SKM-1 treated with dmso at 0.1 percent for 144 hours (cell line): ENCODE results near the gene ATRNL1.
"Not testable (repeated sequence)": the region's sequence is repeated elsewhere in the genome, so short reads cannot be mapped to it uniquely, and the experiment has no call there.

Source experiments
- DNase-seq: peaks from one replicate; lab custom pipeline; 2025; ENCODE audit not compliant: unreplicated experiment; lab: John Stamatoyannopoulos, UW

The ATRNL1 gene

GRCh38 chr10:115084277-115084850 lies 8.8 kb upstream of the ATRNL1 start:
- DNase-seq, result no peak

- DNase-seq, result no peak
Measured at GRCh38 chr10:115091161-115091560, 2.0 kb upstream of the ATRNL1 start.

GRCh38 chr10:115092258-115092554 lies 959 bp upstream of the ATRNL1 start:
- DNase-seq, result no peak

GRCh38 chr10:115092555-115093285 lies 445 bp upstream of the ATRNL1 start:
- peak; percentile 30 for DNase-seq

- no peak for DNase-seq
Measured at GRCh38 chr10:115093776-115094408, 727 bp downstream of the ATRNL1 start.

GRCh38 chr10:115094416-115095140 lies 1.4 kb downstream of the ATRNL1 start:
- no peak for DNase-seq

- no peak for DNase-seq
Measured at GRCh38 chr10:115095758-115096157, 2.6 kb downstream of the ATRNL1 start.

- no peak for DNase-seq
Measured at GRCh38 chr10:115103700-115104099, 10.5 kb downstream of the ATRNL1 start.

GRCh38 chr10:115105411-115105810 lies 12.2 kb downstream of the ATRNL1 start:
- DNase-seq, result not testable (repeated sequence)

GRCh38 chr10:115107830-115108229 lies 14.7 kb downstream of the ATRNL1 start:
- no peak for DNase-seq

GRCh38 chr10:115117301-115117700 lies 24.1 kb downstream of the ATRNL1 start:
- DNase-seq, result no peak

- DNase-seq, result no peak
Measured at GRCh38 chr10:115118346-115118745, 25.2 kb downstream of the ATRNL1 start.

- no peak for DNase-seq
Measured at GRCh38 chr10:115125505-115125904, 32.3 kb downstream of the ATRNL1 start.

- peak; percentile 10 for DNase-seq
Measured at GRCh38 chr10:115129752-115130151, 36.6 kb downstream of the ATRNL1 start.

- no peak for DNase-seq
Measured at GRCh38 chr10:115136616-115137015, 43.5 kb downstream of the ATRNL1 start.

- DNase-seq, result no peak
Measured at GRCh38 chr10:115141254-115141653, 48.1 kb downstream of the ATRNL1 start.

GRCh38 chr10:115157357-115157756 lies 64.2 kb downstream of the ATRNL1 start:
- no peak for DNase-seq

- DNase-seq, result no peak
Measured at GRCh38 chr10:115163129-115163528, 70.0 kb downstream of the ATRNL1 start.

GRCh38 chr10:115164220-115164619 lies 71.1 kb downstream of the ATRNL1 start:
- no peak for DNase-seq

- peak; percentile 2 for DNase-seq
Measured at GRCh38 chr10:115167751-115168150, 74.6 kb downstream of the ATRNL1 start.

GRCh38 chr10:115171392-115171960 lies 78.3 kb downstream of the ATRNL1 start:
- peak; percentile 9 for DNase-seq
